Stimulated activated CD4-positive, alpha-beta T cell treated with anti-CD3 and anti-CD28 coated beads, TNF-alpha, amount 100 ng/mL, for 48 hours (primary cell): ENCODE data around the gene CLCNKA.
"Not testable (repeated sequence)": the region's sequence is repeated elsewhere in the genome, so short reads cannot be mapped to it uniquely, and the experiment has no call there.

Source experiments
- DNase-seq, 3 donors: peaks; one replicate each; pipeline ENCODE4 v3.0.0-alpha.2; 2020; ENCODE audit warnings: low read depth in 3 of 3

Gene CLCNKA

GRCh38 chr1:16017461-16018303 lies 4.2 kb upstream of the CLCNKA start, which contains the start of gene HSPB7:
Gene HSPB7 (minus strand): TSS chr1:16018043. CDS start chr1:16017963, 80 bp downstream.
- DNase-seq = no peak

- DNase-seq = no peak
These were observed 3.5 kb upstream of the CLCNKA start for GRCh38 chr1:16018308-16018707.

- DNase-seq = no peak
These were observed 2.8 kb upstream of the CLCNKA start for GRCh38 chr1:16018749-16019643.

GRCh38 chr1:16019644-16020277 lies 2.1 kb upstream of the CLCNKA start:
- DNase-seq = no peak

- DNase-seq = no peak
These were observed 1.5 kb upstream of the CLCNKA start for GRCh38 chr1:16020325-16020724.

GRCh38 chr1:16020878-16021277 lies 958 bp upstream of the CLCNKA start:
- not testable (repeated sequence) for DNase-seq

- DNase-seq = no peak
These were observed 557 bp downstream of the CLCNKA start for GRCh38 chr1:16022393-16022792.

GRCh38 chr1:16023050-16023653 lies 1.3 kb downstream of the CLCNKA start:
- DNase-seq = no peak

GRCh38 chr1:16026302-16026701 lies 4.5 kb downstream of the CLCNKA start:
- not testable (repeated sequence) for DNase-seq

GRCh38 chr1:16026723-16027484 lies 5.1 kb downstream of the CLCNKA start:
- peak in 1 of 3 donors; percentile 31 for DNase-seq

GRCh38 chr1:16028237-16029002 lies 6.6 kb downstream of the CLCNKA start:
- no peak for DNase-seq

GRCh38 chr1:16029003-16029268 lies 7.1 kb downstream of the CLCNKA start:
- not testable (repeated sequence) for DNase-seq

GRCh38 chr1:16029288-16029687 lies 7.5 kb downstream of the CLCNKA start:
- DNase-seq = no peak

GRCh38 chr1:16031551-16031950 lies 9.7 kb downstream of the CLCNKA start:
- no peak for DNase-seq

- DNase-seq = peak; percentile 44 to 51 (median 48)
These were observed 10.7 kb downstream of the CLCNKA start for GRCh38 chr1:16032388-16033102.

- DNase-seq = not testable (repeated sequence)
These were observed 11.3 kb downstream of the CLCNKA start for GRCh38 chr1:16033103-16033632.

GRCh38 chr1:16036461-16036860 lies 14.6 kb downstream of the CLCNKA start:
- not testable (repeated sequence) for DNase-seq

- no peak for DNase-seq
These were observed 16.7 kb downstream of the CLCNKA start for GRCh38 chr1:16038620-16038912.

GRCh38 chr1:16039871-16040270 lies 18.0 kb downstream of the CLCNKA start:
- not testable (repeated sequence) for DNase-seq

GRCh38 chr1:16041200-16041599 lies 19.4 kb downstream of the CLCNKA start:
- no peak for DNase-seq
